Transverse colon (tissue), 4 donors: Measurements from ENCODE around the gene TXN2. TPM values are rescaled to one million over a fixed set of nuclear protein-coding genes. Genes with fewer than 3 reads are reported as not detected.
A peak's percentile ranks its signal among the peaks of the same experiment; 100 is the strongest.

Experiments
- DNase-seq: peaks from one replicate; pipeline ENCODE4 v3.0.0-alpha.2; 2019
- H3K27ac ChIP-seq, 4 donors: fragments of 200-600 bp; sonication (generic); 2 replicates each; pipeline ENCODE4 v1.5.1; 2016 to 2018; ENCODE audit warnings: inconsistent platforms in 4 of 4
- H3K27me3 ChIP-seq: fragments of 200-600 bp; sonication (generic); 2 replicates; pipeline ENCODE4 v1.5.1; 2017; ENCODE audit warnings: inconsistent platforms
- H3K36me3 ChIP-seq, 4 donors: fragments of 200-600 bp; sonication (generic); 2 replicates each; pipeline ENCODE4 v1.5.1; 2017 to 2019; ENCODE audit warnings: inconsistent platforms in 4 of 4
- H3K4me1 ChIP-seq, 4 donors: fragments of 200-600 bp; sonication (generic); 2 replicates each; pipeline ENCODE4 v1.5.1; 2017 to 2020; ENCODE audit warnings: inconsistent platforms in 4 of 4
- H3K4me3 ChIP-seq, 4 donors: fragments of 200-600 bp; sonication (generic); 1 replicate in 1 of 4; 2 replicates in 3 of 4; pipeline versions ENCODE4 v1.5.1 to v1.6.1; 2017 to 2019; ENCODE audit warnings: inconsistent platforms in 4 of 4
- H3K9me3 ChIP-seq, 2 donors: fragments of 200-600 bp; sonication (generic); 2 replicates each; pipeline ENCODE4 v1.5.1; 2017 to 2019; ENCODE audit warnings: inconsistent platforms in 2 of 2
- EP300 ChIP-seq: sonication (generic); formaldehyde crosslinking; IDR thresholded peaks from one replicate; pipeline ENCODE4 v1.6.1; 2017; ENCODE audit warnings: antibody characterized with exemption, low read depth
- POLR2A ChIP-seq: fragments of 450-650 bp; IDR thresholded peaks from one replicate; pipeline ENCODE4 v1.6.1; 2016; ENCODE audit warnings: antibody characterized with exemption, mild to moderate bottlenecking, moderate library complexity
- POLR2AphosphoS5 ChIP-seq, 3 donors: sonication (generic); formaldehyde crosslinking; IDR thresholded peaks; one replicate each; pipeline ENCODE4 v1.6.1; 2016; ENCODE audit warnings: antibody characterized with exemption in 3 of 3
- WGBS, 2 donors: methylation state at CpG; one replicate each; pipeline ENCODE4 v1.1.5; 2018; ENCODE audit warnings: low coverage in 1 of 2; 5-methylcytosine and 5-hydroxymethylcytosine counted together
- in situ Hi-C, 4 donors: fragments of 200-750 bp; cut with MboI; loops; one replicate each; pipeline versions ENCODE4 v1.15.0 to v1.15.1; 2017; ENCODE audit warnings: low sequenced_read_pairs in 3 of 4, low pct_ligation_motif_present in 1 of 4, low pct_unique_long_range_greater_than_20kb in 1 of 4
- intact Hi-C: fragments of 100-400 bp; cut with DNase I; formaldehyde crosslinking; loops from one replicate; pipeline ENCODE4 v1.15.1; 2023; ENCODE audit warnings: low total_unique reads
- total RNA-seq, 4 donors: library from RNA; depleted of rRNA; stranded (reverse); fragments of >200 nt; gene quantifications; one replicate each; pipeline ENCODE4 v1.1.0, GENCODE V29; 2016
- TF ChIP-seq, protein P1 (sequence below), 5 experiments: fragments of 200-600 bp in 3 of 5; fragments of 450-650 bp in 2 of 5; sonication (generic) in 3 of 5; IDR thresholded peaks; 1 replicate in 2 of 5; 2 replicates in 3 of 5; pipeline ENCODE4 v1.5.1; 2016 to 2017; ENCODE audit warnings: antibody characterized with exemption in 5 of 5, inconsistent platforms in 3 of 5, mild to moderate bottlenecking in 2 of 5, moderate library complexity in 1 of 5

TXN2 gene, protein sequence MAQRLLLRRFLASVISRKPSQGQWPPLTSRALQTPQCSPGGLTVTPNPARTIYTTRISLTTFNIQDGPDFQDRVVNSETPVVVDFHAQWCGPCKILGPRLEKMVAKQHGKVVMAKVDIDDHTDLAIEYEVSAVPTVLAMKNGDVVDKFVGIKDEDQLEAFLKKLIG
- 100 to 1,000 TPM in 1 of 4 donors, 10 to 100 TPM in 3; 68.5 to 317 (median 93.3) TPM for total RNA-seq

DNA sequence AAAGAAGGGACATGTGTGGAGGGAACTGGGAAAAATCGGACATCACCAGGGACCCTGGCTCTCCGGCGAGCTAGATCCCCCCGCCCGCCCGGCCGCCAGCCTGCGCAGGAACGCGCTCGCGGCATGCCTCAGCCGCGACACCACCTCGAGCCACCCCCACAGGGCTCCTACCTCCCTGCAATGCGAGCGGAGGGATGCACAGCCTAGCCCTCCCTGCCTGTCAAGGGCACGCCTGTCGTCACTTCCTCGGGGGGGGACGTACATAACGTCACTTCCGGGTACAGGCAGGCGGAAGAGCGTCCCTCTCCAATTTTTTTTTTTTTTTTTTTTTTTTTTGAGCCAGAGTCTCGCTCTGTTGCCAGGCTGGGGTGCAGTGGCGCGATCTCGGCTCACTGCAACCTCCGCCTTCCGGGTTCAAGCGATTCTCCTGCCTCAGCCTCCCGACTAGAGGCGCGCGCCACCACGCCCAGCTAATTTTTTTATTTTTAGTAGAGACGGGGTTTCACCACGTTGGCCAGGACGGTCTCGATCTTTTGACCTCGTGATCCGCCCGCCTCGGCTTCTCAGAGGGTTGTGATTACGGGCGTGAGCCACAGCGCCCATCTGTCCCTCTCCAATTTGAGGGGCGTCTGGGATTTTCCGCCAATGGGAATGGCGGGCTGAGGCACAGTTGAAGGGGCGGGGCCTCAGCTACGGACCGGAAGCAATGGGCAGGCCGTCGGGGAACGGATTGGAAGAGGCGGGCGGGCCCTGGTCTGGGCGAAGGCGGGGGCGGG, at the start of gene TXN2:
Gene TXN2 (minus strand): TSS at position 248 of the 776 bp plus-strand sequence. CDS start 803 bp downstream, outside the sequence.
- H3K36me3 ChIP-seq: peaks cover 0 to 11% (median 1%) of the 10 kb centered on the region in 4 donors
- in situ Hi-C loops (loop anchor here in 2 of 4 donors (25.0 kb wide), 1 partner anchor 294 kb away; no protein-coding TSS in a partner anchor), intact Hi-C loops (no loop called here)
- TF ChIP-seq, protein P1, sequence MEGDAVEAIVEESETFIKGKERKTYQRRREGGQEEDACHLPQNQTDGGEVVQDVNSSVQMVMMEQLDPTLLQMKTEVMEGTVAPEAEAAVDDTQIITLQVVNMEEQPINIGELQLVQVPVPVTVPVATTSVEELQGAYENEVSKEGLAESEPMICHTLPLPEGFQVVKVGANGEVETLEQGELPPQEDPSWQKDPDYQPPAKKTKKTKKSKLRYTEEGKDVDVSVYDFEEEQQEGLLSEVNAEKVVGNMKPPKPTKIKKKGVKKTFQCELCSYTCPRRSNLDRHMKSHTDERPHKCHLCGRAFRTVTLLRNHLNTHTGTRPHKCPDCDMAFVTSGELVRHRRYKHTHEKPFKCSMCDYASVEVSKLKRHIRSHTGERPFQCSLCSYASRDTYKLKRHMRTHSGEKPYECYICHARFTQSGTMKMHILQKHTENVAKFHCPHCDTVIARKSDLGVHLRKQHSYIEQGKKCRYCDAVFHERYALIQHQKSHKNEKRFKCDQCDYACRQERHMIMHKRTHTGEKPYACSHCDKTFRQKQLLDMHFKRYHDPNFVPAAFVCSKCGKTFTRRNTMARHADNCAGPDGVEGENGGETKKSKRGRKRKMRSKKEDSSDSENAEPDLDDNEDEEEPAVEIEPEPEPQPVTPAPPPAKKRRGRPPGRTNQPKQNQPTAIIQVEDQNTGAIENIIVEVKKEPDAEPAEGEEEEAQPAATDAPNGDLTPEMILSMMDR (IDR thresholded peaks at IDR 0.05): peak in 2 of 5 experiments; percentile 4 to 10
- peak; percentile 95 to 97 (median 96) for TF ChIP-seq POLR2AphosphoS5 (IDR thresholded peaks at IDR 0.05)
- TF ChIP-seq POLR2A: peak; percentile 91
- no peak for TF ChIP-seq EP300
- no peaks in the 10 kb centered on the region for H3K9me3 ChIP-seq
- peaks cover 6 to 15% (median 10%) of the 10 kb centered on the region in 4 donors for H3K4me1 ChIP-seq
- DNase-seq: peak; percentile 97
- peak within 1 kb of the TSS; percentile 99 to 100 (median 100) for H3K27ac ChIP-seq
- WGBS, 2 donors: 0 to 1% methylated on average over 11 to 59 of the region's 62 CpGs
- H3K27me3 ChIP-seq: no peaks in the 10 kb centered on the region
- peak within 1 kb of the TSS; percentile 60 to 80 (median 70) for H3K4me3 ChIP-seq

DNA sequence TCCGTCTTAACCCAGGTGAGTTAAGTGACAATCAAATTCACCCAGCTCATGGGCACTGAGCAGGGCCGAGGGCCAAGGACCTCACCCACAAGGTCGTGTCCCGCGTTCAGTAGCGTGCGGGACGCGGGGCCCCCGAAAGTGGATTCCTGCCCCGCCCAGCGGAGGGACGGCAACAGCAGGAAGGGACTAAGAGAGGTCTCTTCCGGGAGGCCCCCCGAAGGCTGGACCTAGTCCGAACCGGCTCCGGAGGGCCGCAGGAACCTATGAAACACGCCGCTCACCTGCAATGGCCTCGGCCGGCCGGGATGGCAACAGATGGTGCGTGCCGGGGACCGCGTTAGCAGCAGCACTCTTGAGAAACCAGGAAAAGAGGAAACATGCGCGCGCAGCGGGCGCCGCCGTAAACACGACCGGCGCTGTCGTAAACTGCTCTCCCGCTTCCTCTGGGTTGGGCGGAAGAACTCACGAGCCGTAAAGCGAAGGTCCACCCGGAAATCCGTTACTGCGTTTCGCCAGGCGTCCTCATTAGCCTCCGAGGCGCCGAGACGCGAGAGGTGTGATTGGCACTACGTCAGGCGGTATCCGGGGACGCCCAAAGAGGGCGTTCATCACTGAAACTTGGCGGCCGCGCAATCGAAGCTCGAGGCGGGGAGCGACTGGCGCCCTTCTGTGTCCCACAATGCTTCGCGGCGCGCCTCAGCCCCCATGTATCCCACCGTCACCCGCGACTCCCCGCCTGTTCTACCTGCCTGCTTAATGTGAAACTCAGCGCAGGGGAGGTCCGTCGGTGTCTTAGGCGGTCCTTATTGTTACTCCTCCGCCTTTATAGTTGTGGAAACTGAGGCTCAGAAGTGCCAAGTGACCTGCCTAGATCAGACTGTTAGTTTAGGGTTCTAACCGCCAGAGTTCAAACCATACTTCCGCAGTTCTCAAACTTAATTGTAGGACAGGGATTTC, 47.6 kb upstream of the TXN2 start, which contains the start of gene EIF3D:
Gene EIF3D (minus strand): TSS at position 372 of the 957 bp plus-strand sequence. CDS start 3,045 bp downstream, outside the sequence.
- Histone ChIP-seq H3K4me3 (peak within 1 kb of the TSS; percentile 59 to 90 (median 74)), H3K9me3 (no peaks in the 10 kb centered on the region), H3K36me3 (peaks cover 0 to 24% (median 12%) of the 10 kb centered on the region in 4 donors), H3K27ac (peak within 1 kb of the TSS; percentile 87 to 96 (median 95)), H3K4me1 (peaks cover 4 to 21% (median 14%) of the 10 kb centered on the region in 4 donors), H3K27me3 (no peaks in the 10 kb centered on the region)
- peak; percentile 3 for TF ChIP-seq EP300
- TF ChIP-seq, protein P1 (IDR thresholded peaks at IDR 0.05): peak in 2 of 5 experiments; percentile 0 to 34
- peak; percentile 77 for TF ChIP-seq POLR2A
- peak; percentile 83 to 92 (median 88) for TF ChIP-seq POLR2AphosphoS5 (IDR thresholded peaks at IDR 0.05)
- peak; percentile 99 for DNase-seq
- 0 to 1% methylated on average over 5 to 80 of the region's 82 CpGs for WGBS, 2 donors
- intact Hi-C loops (no loop called here), in situ Hi-C loops (loop anchor here in 2 of 4 donors (25.0 kb wide), 2 partner anchors 233 to 333 kb away; partner anchors contain the start of gene NCF4 (in 2 of the 2))

DNA sequence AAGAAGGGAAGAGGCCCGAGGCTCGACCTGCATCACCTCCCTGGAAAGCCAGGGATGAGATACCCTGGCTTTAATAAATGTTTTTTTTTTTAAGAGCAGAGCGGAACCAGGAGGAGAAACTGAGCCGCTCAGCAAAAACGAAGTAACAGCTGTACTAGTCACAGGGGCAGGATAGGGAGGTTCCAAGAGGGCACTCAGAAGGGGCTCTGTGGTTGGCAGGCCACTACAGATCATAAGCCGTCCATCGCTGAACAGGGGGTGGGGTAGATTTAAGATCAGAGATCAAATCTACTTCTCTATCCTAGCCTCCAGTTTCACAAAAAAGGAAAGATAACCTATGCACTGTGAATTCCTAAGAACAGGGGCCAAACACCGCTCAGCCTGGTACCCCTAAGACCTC, 46.9 kb upstream of the TXN2 start:
- TF ChIP-seq EP300 (no peak), POLR2AphosphoS5 (IDR thresholded peaks at IDR 0.05) (no peak), POLR2A (no peak)
- TF ChIP-seq, protein P1 (IDR thresholded peaks at IDR 0.05): no peak
- H3K4me3 ChIP-seq: peak overlapping the region; percentile 59 to 90 (median 74)
- peaks cover 4 to 21% (median 14%) of the 10 kb centered on the region in 4 donors for H3K4me1 ChIP-seq
- intact Hi-C loops (no loop called here), in situ Hi-C loops (loop anchor here in 2 of 4 donors (25.0 kb wide), 2 partner anchors 234 to 334 kb away; partner anchors contain the start of gene NCF4 (in 2 of the 2))
- H3K27ac ChIP-seq: peak overlapping the region; percentile 87 to 96 (median 95)
- WGBS, 2 donors: 0 to 4% methylated on average over 1 to 8 of the region's 8 CpGs
- H3K27me3 ChIP-seq: no peaks in the 10 kb centered on the region
- no peak for DNase-seq
- H3K36me3 ChIP-seq: peaks cover 0 to 31% (median 16%) of the 10 kb centered on the region in 4 donors
- no peaks in the 10 kb centered on the region for H3K9me3 ChIP-seq
